H1 (cell line): ENCODE measurements around the gene IGFL3. TPM values are rescaled to one million over a fixed set of nuclear protein-coding genes. Genes with fewer than 3 reads are reported as not detected.

Experiments used
- CTCF ChIA-PET: fragments of 300-600 bp; sonication (Branson Sonifier 250); formaldehyde crosslinking; loops from one replicate; lab custom pipeline; 2021; ENCODE audit not compliant: partially characterized antibody; lab: Charles Lee
- POLR2A ChIA-PET: fragments of 300-600 bp; sonication (Branson Sonifier 250); formaldehyde crosslinking; loops from one replicate; lab custom pipeline; 2021; ENCODE audit warnings: inconsistent platforms; ENCODE audit not compliant: partially characterized antibody; lab: Charles Lee
- DNase-seq, 2 experiments: peaks; one replicate each; pipeline versions ENCODE4 v3.0.0 to v3.0.0-alpha.2; 2010 to 2022; ENCODE audit warnings: low spot score in 2 of 2, low read depth in 1 of 2, mixed read lengths in 1 of 2
- FAIRE-seq: peaks from 2 replicates; lab custom pipeline; 2011; peaks lifted over from hg19 to GRCh38; lab: Jason Lieb, UNC
- H2AFZ ChIP-seq: 2 replicates; pipeline ENCODE4 v1.8.1; 2012; ENCODE audit warnings: low read length, inconsistent platforms
- H2AK5ac ChIP-seq: 2 replicates; pipeline ENCODE4 v1.6.1; 2013; ENCODE audit warnings: low read depth, low read length
- H2BK120ac ChIP-seq: replicated peaks from 2 replicates; pipeline ENCODE3; 2013; ENCODE audit warnings: low read depth, low read length, inconsistent platforms
- H2BK12ac ChIP-seq: 2 replicates; pipeline ENCODE4 v1.6.1; 2013; ENCODE audit warnings: low read depth, low read length
- H2BK15ac ChIP-seq: 2 replicates; pipeline ENCODE4 v1.6.1; 2013; ENCODE audit warnings: low read length
- H2BK20ac ChIP-seq: 2 replicates; pipeline ENCODE4 v1.6.1; 2013; ENCODE audit warnings: low read length
- H2BK5ac ChIP-seq: 2 replicates; pipeline ENCODE4 v1.6.1; 2013; ENCODE audit warnings: low read depth, low read length
- H3K14ac ChIP-seq: 2 replicates; pipeline ENCODE4 v1.6.1; 2013; ENCODE audit warnings: inconsistent platforms; ENCODE audit not compliant: insufficient read length
- H3K18ac ChIP-seq: 2 replicates; pipeline ENCODE4 v1.6.1; 2013; ENCODE audit warnings: low read length; ENCODE audit errors: extremely low read depth
- H3K23ac ChIP-seq: 2 replicates; pipeline ENCODE4 v1.6.1; 2013; ENCODE audit warnings: inconsistent platforms; ENCODE audit not compliant: insufficient read length
- H3K23me2 ChIP-seq: 2 replicates; pipeline ENCODE4 v1.6.1; 2013; ENCODE audit warnings: low read depth, low read length
- H3K27ac ChIP-seq: 2 replicates; pipeline ENCODE4 v1.6.1; 2011; ENCODE audit warnings: low read depth, low read length, inconsistent platforms
- H3K27me3 ChIP-seq, 4 experiments: replicated peaks in 1 of 4; 1 replicate in 1 of 4; 2 replicates in 3 of 4; pipeline versions ENCODE4 v1.6.1 to v1.8.1; 2011 to 2013; ENCODE audit warnings: low read length in 3 of 4, mild to moderate bottlenecking in 3 of 4, inconsistent platforms in 2 of 4, mixed read lengths in 2 of 4, moderate library complexity in 1 of 4; ENCODE audit not compliant: control insufficient read depth in 3 of 4, insufficient read depth in 3 of 4; ENCODE audit errors: extremely low read depth in 1 of 4
- H3K36me3 ChIP-seq, 4 experiments: 2 replicates each; pipeline versions ENCODE4 v1.6.1 to v1.8.1; 2011 to 2013; ENCODE audit warnings: mild to moderate bottlenecking in 4 of 4, low read length in 3 of 4, moderate library complexity in 2 of 4, control low read depth in 1 of 4, inconsistent platforms in 1 of 4; ENCODE audit not compliant: insufficient read depth in 4 of 4, control insufficient read depth in 2 of 4
- H3K4ac ChIP-seq: replicated peaks from 2 replicates; pipeline ENCODE3; 2013; ENCODE audit warnings: low read length, low read depth, mixed read lengths, inconsistent platforms; ENCODE audit not compliant: insufficient read length
- H3K4me1 ChIP-seq, 4 experiments: replicated peaks in 1 of 4; 1 replicate in 1 of 4; 2 replicates in 3 of 4; pipeline versions ENCODE4 v1.6.1 to v1.8.1; 2011 to 2013; ENCODE audit warnings: low read length in 3 of 4, inconsistent platforms in 2 of 4, mixed read lengths in 1 of 4; ENCODE audit not compliant: insufficient read depth in 4 of 4, control insufficient read depth in 3 of 4
- H3K4me2 ChIP-seq, 2 experiments: 2 replicates each; pipeline versions ENCODE4 v1.6.1 to v1.8.1; 2011 to 2013; ENCODE audit warnings: low read depth in 2 of 2, low read length in 2 of 2, control low read depth in 1 of 2, inconsistent platforms in 1 of 2, mild to moderate bottlenecking in 1 of 2; ENCODE audit not compliant: insufficient read depth in 1 of 2
- H3K4me3 ChIP-seq, 4 experiments: fragments of 200-600, 300-600 bp in 1 of 4; sonication (generic), shearing (Covaris generic), sonication (Bioruptor Twin) in 1 of 4; 2 replicates each; pipeline versions ENCODE4 v1.5.1 to v1.8.1; 2011 to 2016; ENCODE audit warnings: low read length in 4 of 4, low read depth in 3 of 4, control low read depth in 2 of 4, inconsistent platforms in 2 of 4, mild to moderate bottlenecking in 2 of 4, mixed read lengths in 1 of 4, moderate library complexity in 1 of 4; ENCODE audit not compliant: insufficient read depth in 2 of 4; ENCODE audit errors: extremely low read depth in 1 of 4
- H3K56ac ChIP-seq: replicated peaks from 2 replicates; pipeline ENCODE3; 2013; ENCODE audit warnings: low read depth, mild to moderate bottlenecking, mixed read lengths, low read length, inconsistent platforms; ENCODE audit not compliant: insufficient read length
- H3K79me1 ChIP-seq: 2 replicates; pipeline ENCODE4 v1.6.1; 2013; ENCODE audit warnings: low read depth, low read length, control low read depth
- H3K79me2 ChIP-seq, 2 experiments: 2 replicates each; pipeline versions ENCODE4 v1.6.1 to v1.8.1; 2012 to 2013; ENCODE audit warnings: low read length in 2 of 2, mild to moderate bottlenecking in 2 of 2, inconsistent platforms in 1 of 2; ENCODE audit not compliant: insufficient read depth in 2 of 2, control insufficient read depth in 1 of 2
- H3K9ac ChIP-seq, 4 experiments: replicated peaks in 1 of 4; 1 replicate in 1 of 4; 2 replicates in 3 of 4; pipeline versions ENCODE4 v1.6.1 to v1.8.1; 2011 to 2013; ENCODE audit warnings: low read depth in 3 of 4, low read length in 3 of 4, control low read depth in 2 of 4, mild to moderate bottlenecking in 2 of 4, moderate library complexity in 2 of 4, inconsistent platforms in 1 of 4; ENCODE audit errors: extremely low read depth in 1 of 4
- H3K9me3 ChIP-seq, 2 experiments: 2 replicates each; pipeline versions ENCODE4 v1.6.1 to v1.8.1; 2012 to 2013; ENCODE audit warnings: mild to moderate bottlenecking in 2 of 2, moderate library complexity in 2 of 2, control low read depth in 1 of 2, inconsistent platforms in 1 of 2, low read depth in 1 of 2, low read length in 1 of 2, mixed read lengths in 1 of 2; ENCODE audit not compliant: insufficient read depth in 2 of 2
- H4K20me1 ChIP-seq, 2 experiments: replicated peaks in 1 of 2; 2 replicates each; pipeline versions ENCODE3 to v1.8.1; 2011 to 2013; ENCODE audit warnings: inconsistent platforms in 2 of 2, low read length in 2 of 2, mild to moderate bottlenecking in 1 of 2; ENCODE audit not compliant: insufficient read depth in 2 of 2, control insufficient read depth in 1 of 2
- H4K5ac ChIP-seq: 2 replicates; pipeline ENCODE4 v1.6.1; 2013; ENCODE audit warnings: low read length, low read depth, mixed read lengths, inconsistent platforms; ENCODE audit not compliant: insufficient read length
- H4K8ac ChIP-seq: 2 replicates; pipeline ENCODE4 v1.8.0; 2013; ENCODE audit warnings: mild to moderate bottlenecking, moderate library complexity, low read length, inconsistent platforms; ENCODE audit not compliant: insufficient read depth; ENCODE audit errors: extremely low read depth
- H4K91ac ChIP-seq: replicated peaks from 2 replicates; pipeline ENCODE3; 2013; ENCODE audit warnings: low read length, mixed read lengths, inconsistent platforms; ENCODE audit not compliant: insufficient read length
- ASH2L ChIP-seq: fragments of 200-600, 300-600 bp; sonication (generic); IDR thresholded peaks from one replicate; pipeline ENCODE4 v1.7.1; 2017; ENCODE audit warnings: low read length
- BACH1 ChIP-seq: IDR thresholded peaks from 2 replicates; pipeline ENCODE4 v1.6.1; 2012; ENCODE audit warnings: low read length, improper control_type of control experiment
- EGR1 ChIP-seq: IDR thresholded peaks from 2 replicates; pipeline ENCODE4 v1.6.1; 2011; ENCODE audit warnings: low read depth, low read length, borderline replicate concordance
- GTF2F1 ChIP-seq: IDR thresholded peaks from 2 replicates; pipeline ENCODE4 v1.6.1; 2012; ENCODE audit warnings: low read depth, low read length, improper control_type of control experiment, borderline replicate concordance
- HDAC6 ChIP-seq: IDR thresholded peaks from one replicate; pipeline ENCODE4 v1.7.1; 2012; ENCODE audit warnings: low read depth, mild to moderate bottlenecking, inconsistent platforms, low read length, moderate library complexity
- KDM5A ChIP-seq: fragments of 200-600 bp; IDR thresholded peaks from 2 replicates; pipeline ENCODE4 v1.7.1; 2012; ENCODE audit warnings: mild to moderate bottlenecking, low read length, inconsistent platforms, mixed read lengths
- WGBS, 2 experiments: shearing (Covaris generic) in 1 of 2; methylation state at CpG; one replicate each; pipeline versions ENCODE4 v1.1.6 to v1.1.7; 2013 to 2015; ENCODE audit warnings: low lambda C conversion rate in 2 of 2, mixed read lengths in 2 of 2, inconsistent platforms in 1 of 2, low coverage in 1 of 2, missing lambda C conversion rate in 1 of 2; ENCODE audit not compliant: insufficient replicate concordance in 2 of 2, insufficient coverage in 1 of 2, insufficient read length in 1 of 2; ENCODE audit errors: extremely low coverage in 1 of 2, missing lambda C conversion rate in 1 of 2; 5-methylcytosine and 5-hydroxymethylcytosine counted together
- polyA plus RNA-seq, 7 experiments: library from polyadenylated mRNA; depleted of rRNA in 3 of 7; stranded (reverse) in 5 of 7; unstranded in 2 of 7; fragments of >200 nt in 5 of 7; fragments of 200-250 nt in 2 of 7; gene quantifications; 1 replicate in 5 of 7; 2 replicates in 1 of 7; 4 replicates in 1 of 7; pipeline versions ENCODE4 v1.2.1 to v1.2.3, GENCODE V29; 2011 to 2013; ENCODE audit warnings: missing spikeins in 2 of 7, mixed read lengths in 2 of 7
- total RNA-seq: library from RNA; stranded (reverse); fragmentation: NEBNext Ultra II Directional; extraction: Animal tissue kit (Norgen Biotek cat#: 25700); gene quantifications from 2 replicates; pipeline ENCODE4 v1.2.1, GENCODE V29; 2021
- TF ChIP-seq, protein P1 (sequence below): IDR thresholded peaks from 2 replicates; pipeline ENCODE4 v1.6.1; 2011; ENCODE audit warnings: low read length, improper control_type of control experiment

Gene IGFL3
- total and polyA plus RNA-seq, 2 of the 8 experiments (the other 6 are each of a cell fraction or from before 2014, with no cell fraction given), result 0.12 TPM; not detected in 1

DNA sequence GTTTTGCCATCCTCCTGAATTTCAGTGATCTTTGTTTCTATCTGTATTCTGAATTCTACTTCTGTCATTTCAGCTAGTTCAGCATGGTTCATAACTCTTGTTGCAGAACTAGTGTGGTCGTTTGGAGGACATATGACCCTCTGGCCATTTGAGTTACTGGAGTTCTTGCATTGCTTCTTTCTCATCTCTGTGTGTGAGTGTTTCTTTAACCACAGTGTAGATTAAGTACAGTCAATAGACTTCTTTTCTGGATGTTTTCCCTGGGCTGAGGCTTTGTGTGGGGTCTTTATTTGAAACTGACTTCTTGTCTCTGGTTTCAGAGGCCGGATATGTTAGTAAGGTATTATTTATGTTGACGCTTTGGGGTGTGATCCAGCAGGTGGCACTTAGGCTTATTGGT is 38.2 kb upstream of the IGFL3 start:
- WGBS, 2 experiments, result 78% methylated on average over 3 of the region's 3 CpGs; no CpG with 5 or more reads in 1 of the 2 experiments
- no peak overlapping the region for H3K23ac ChIP-seq
- H3K9me3 ChIP-seq, result no peaks in the 10 kb centered on the region
- FAIRE-seq (no peak), DNase-seq (no peak)
- H3K4me3 ChIP-seq, result no peak overlapping the region
- no peak overlapping the region for H4K91ac ChIP-seq
- no peak overlapping the region for H4K5ac ChIP-seq
- no peak overlapping the region for H2AFZ ChIP-seq
- H3K27me3 ChIP-seq, result no peaks in the 10 kb centered on the region
- no peak overlapping the region for H2BK20ac ChIP-seq
- no peak overlapping the region for H2BK15ac ChIP-seq
- no peak overlapping the region for H2BK120ac ChIP-seq
- no peaks in the 10 kb centered on the region for H3K79me1 ChIP-seq
- H3K4me1 ChIP-seq, result no peaks in the 10 kb centered on the region
- H2BK5ac ChIP-seq, result no peak overlapping the region
- no peaks in the 10 kb centered on the region for H3K36me3 ChIP-seq
- H3K18ac ChIP-seq, result no peak overlapping the region
- no peak overlapping the region for H3K56ac ChIP-seq
- H3K79me2 ChIP-seq, result no peaks in the 10 kb centered on the region
- no peak overlapping the region for H3K4me2 ChIP-seq
- H2BK12ac ChIP-seq, result no peak overlapping the region
- H2AK5ac ChIP-seq, result no peak overlapping the region
- H3K4ac ChIP-seq, result no peak overlapping the region
- H3K27ac ChIP-seq, result no peak overlapping the region
- ChIA-PET POLR2A (interaction anchor here (0.6 to 1.3 kb wide), 2 partner anchors 16 to 423 kb away, joined by 3 read pairs; no protein-coding TSS in a partner anchor), CTCF (interaction anchor here (1.0 to 2.2 kb wide), 3 partner anchors 11 to 85 kb away, joined by 3 to 7 read pairs (median 4); no protein-coding TSS in a partner anchor)
- H3K23me2 ChIP-seq, result no peaks in the 10 kb centered on the region
- no peak for TF ChIP-seq ASH2L
- no peak for TF ChIP-seq GTF2F1
- no peak for TF ChIP-seq KDM5A
- TF ChIP-seq HDAC6, result no peak
- TF ChIP-seq, protein P1, sequence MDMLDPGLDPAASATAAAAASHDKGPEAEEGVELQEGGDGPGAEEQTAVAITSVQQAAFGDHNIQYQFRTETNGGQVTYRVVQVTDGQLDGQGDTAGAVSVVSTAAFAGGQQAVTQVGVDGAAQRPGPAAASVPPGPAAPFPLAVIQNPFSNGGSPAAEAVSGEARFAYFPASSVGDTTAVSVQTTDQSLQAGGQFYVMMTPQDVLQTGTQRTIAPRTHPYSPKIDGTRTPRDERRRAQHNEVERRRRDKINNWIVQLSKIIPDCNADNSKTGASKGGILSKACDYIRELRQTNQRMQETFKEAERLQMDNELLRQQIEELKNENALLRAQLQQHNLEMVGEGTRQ, result no peak
- TF ChIP-seq BACH1, result no peak
- no peak for TF ChIP-seq EGR1
- H4K20me1 ChIP-seq, result no peaks in the 10 kb centered on the region
- no peak overlapping the region for H3K9ac ChIP-seq
- no peak overlapping the region for H3K14ac ChIP-seq
- H4K8ac ChIP-seq, result no peak overlapping the region
